Left lung (tissue), 10 donors: Measurements from ENCODE around the gene ZNF853. TPM values are rescaled to one million over a fixed set of nuclear protein-coding genes. Genes with fewer than 3 reads are reported as not detected.
"Not testable (repeated sequence)": the region's sequence is repeated elsewhere in the genome, so short reads cannot be mapped to it uniquely, and the experiment has no call there.

Experiments used
- ATAC-seq: fragments of 200-7000 bp; cut with Tn5 transposase; one replicate; pipeline ENCODE4 v1.9.1; 2020; ENCODE audit warnings: moderate library complexity
- DNase-seq, 4 donors: peaks; one replicate each; pipeline ENCODE4 v3.0.0-alpha.2; 2013 to 2020
- H3K27ac ChIP-seq, 2 donors: fragments of 200-600 bp; sonication (generic) in 1 of 2; one replicate each; pipeline versions ENCODE4 v1.5.0 to v1.8.0; 2020 to 2021
- H3K27me3 ChIP-seq, 2 donors: fragments of 200-600 bp; sonication (generic) in 1 of 2; one replicate each; pipeline versions ENCODE4 v1.5.0 to v1.8.0; 2020 to 2021
- H3K36me3 ChIP-seq, 2 donors: fragments of 200-600 bp; sonication (generic) in 1 of 2; one replicate each; pipeline versions ENCODE4 v1.5.0 to v1.8.0; 2020 to 2021
- H3K4me1 ChIP-seq, 2 donors: fragments of 200-600 bp; one replicate each; pipeline ENCODE4 v1.8.0; 2021
- H3K4me3 ChIP-seq, 2 donors: fragments of 200-600 bp; sonication (generic) in 1 of 2; one replicate each; pipeline versions ENCODE4 v1.5.0 to v1.8.0; 2020 to 2021; ENCODE audit warnings: mild to moderate bottlenecking in 1 of 2
- H3K9me3 ChIP-seq, 2 donors: fragments of 200-600 bp; sonication (generic) in 1 of 2; one replicate each; pipeline versions ENCODE4 v1.5.0 to v1.8.0; 2020 to 2021
- intact Hi-C, 2 donors: fragments of 100-400 bp; cut with DNase I; formaldehyde crosslinking; loops; one replicate each; pipeline versions ENCODE4 v1.11.2 to v1.14.2; 2022
- polyA plus RNA-seq, 6 donors: library from polyadenylated mRNA; unstranded; fragments of 120-200 nt; gene quantifications; one replicate each; pipeline ENCODE4 v1.2.1, GENCODE V29; 2013; ENCODE audit not compliant: insufficient read length in 6 of 6
- total RNA-seq, 2 donors: library from RNA; stranded (reverse); fragmentation: NEBNext Ultra II Directional; extraction: Animal tissue kit (Norgen Biotek cat#: 25700); gene quantifications; one replicate each; pipeline ENCODE4 v1.2.1, GENCODE V29; 2021
- TF ChIP-seq, protein P1 (sequence below), 2 donors: fragments of 200-600 bp; sonication (generic) in 1 of 2; IDR thresholded peaks; one replicate each; pipeline versions ENCODE4 v1.5.0 to v1.8.0; 2021; ENCODE audit warnings: antibody characterized with exemption in 2 of 2
- donor health status: DM: no; HTN: yes; CAD: no.
- donor health status: DM: no; HTN: no; CAD: no.

Gene ZNF853
- total and polyA plus RNA-seq, 8 donors = 3.4 to 17.5 (median 14.1) TPM

- TF ChIP-seq, protein P1, sequence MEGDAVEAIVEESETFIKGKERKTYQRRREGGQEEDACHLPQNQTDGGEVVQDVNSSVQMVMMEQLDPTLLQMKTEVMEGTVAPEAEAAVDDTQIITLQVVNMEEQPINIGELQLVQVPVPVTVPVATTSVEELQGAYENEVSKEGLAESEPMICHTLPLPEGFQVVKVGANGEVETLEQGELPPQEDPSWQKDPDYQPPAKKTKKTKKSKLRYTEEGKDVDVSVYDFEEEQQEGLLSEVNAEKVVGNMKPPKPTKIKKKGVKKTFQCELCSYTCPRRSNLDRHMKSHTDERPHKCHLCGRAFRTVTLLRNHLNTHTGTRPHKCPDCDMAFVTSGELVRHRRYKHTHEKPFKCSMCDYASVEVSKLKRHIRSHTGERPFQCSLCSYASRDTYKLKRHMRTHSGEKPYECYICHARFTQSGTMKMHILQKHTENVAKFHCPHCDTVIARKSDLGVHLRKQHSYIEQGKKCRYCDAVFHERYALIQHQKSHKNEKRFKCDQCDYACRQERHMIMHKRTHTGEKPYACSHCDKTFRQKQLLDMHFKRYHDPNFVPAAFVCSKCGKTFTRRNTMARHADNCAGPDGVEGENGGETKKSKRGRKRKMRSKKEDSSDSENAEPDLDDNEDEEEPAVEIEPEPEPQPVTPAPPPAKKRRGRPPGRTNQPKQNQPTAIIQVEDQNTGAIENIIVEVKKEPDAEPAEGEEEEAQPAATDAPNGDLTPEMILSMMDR (IDR thresholded peaks at IDR 0.05) = no peak
- ATAC-seq = no peak
- H3K4me1 ChIP-seq = peaks cover 0 to 2% of the 10 kb centered on the region in 2 donors
These were observed 14.8 kb downstream of the ZNF853 start for GRCh38 chr7:6630007-6630849.

GRCh38 chr7:6631605-6632004 is 16.2 kb downstream of the ZNF853 start:
- intact Hi-C loops = no loop called here
- H3K36me3 ChIP-seq = no peaks in the 10 kb centered on the region
- TF ChIP-seq, protein P1 (IDR thresholded peaks at IDR 0.05) = no peak
- DNase-seq (no peak), ATAC-seq (no peak)
- no peaks in the 10 kb centered on the region for H3K9me3 ChIP-seq
- H3K4me3 ChIP-seq = no peak overlapping the region
- H3K27ac ChIP-seq = no peak overlapping the region
- peaks cover 3 to 16% of the 10 kb centered on the region in 2 donors for H3K4me1 ChIP-seq
- no peaks in the 10 kb centered on the region for H3K27me3 ChIP-seq

More at GRCh38 chr7:6630007-6630849, 14.8 kb downstream of the ZNF853 start:
- no peak for DNase-seq
- Histone ChIP-seq H3K27me3 (no peaks in the 10 kb centered on the region), H3K4me3 (no peak overlapping the region), H3K27ac (no peak overlapping the region), H3K36me3 (no peaks in the 10 kb centered on the region), H3K9me3 (no peaks in the 10 kb centered on the region)
- intact Hi-C loops = no loop called here

DNA sequence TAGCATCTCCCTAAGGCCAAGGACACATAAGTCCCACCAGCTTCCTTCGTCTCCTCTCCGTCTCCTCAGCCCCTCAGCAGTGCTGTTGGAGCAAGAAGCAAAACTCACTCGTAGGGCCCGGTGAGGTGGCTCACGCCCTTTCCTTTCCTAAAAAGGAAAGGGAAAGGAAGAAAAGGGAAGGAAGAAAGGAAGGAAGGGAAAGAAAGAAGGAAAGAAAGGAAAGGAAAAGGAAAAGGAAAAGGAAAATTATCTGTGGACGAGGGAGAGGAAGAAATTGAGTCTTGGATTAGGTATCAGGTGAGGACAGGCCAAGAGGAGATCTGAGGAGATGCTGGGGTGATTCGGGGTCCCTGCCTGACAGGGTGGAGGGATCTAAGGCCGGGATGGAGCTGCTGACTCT is 18.6 kb downstream of the ZNF853 start:
- ATAC-seq (no peak), DNase-seq (no peak)
- no peak overlapping the region for H3K4me3 ChIP-seq

DNA sequence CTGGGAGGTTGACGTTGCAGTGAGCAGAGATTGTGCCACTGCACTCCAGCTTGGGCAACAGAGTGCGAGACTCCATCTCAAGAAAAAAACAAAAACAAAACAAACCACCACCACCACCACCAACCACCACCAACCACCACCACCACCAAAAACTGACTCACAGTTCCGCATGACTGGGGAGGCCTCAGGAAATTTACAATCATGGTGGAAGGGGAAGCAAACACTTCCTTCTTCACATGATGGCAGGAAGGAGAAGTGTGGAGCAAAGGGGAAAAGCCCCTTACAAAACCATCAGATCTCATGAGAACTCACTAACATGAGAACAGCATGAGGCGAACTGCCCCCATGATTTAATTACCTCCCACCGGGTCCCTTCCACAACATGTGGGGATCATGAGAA is 19.6 kb downstream of the ZNF853 start:
- ATAC-seq, H3K4me3 ChIP-seq, H3K27me3 ChIP-seq, intact Hi-C loops, H3K36me3 ChIP-seq, H3K9me3 ChIP-seq: not testable (repeated sequence)
- Histone ChIP-seq H3K4me1 (peaks cover 7 to 40% of the 10 kb centered on the region in 2 donors), H3K27ac (peak overlapping the region; percentile 59 to 94)
- DNase-seq = peak in 1 of 4 donors; percentile 43

More for the DNA sequence above, 18.6 kb downstream of the ZNF853 start:
- no peaks in the 10 kb centered on the region for H3K36me3 ChIP-seq
- peaks cover 7 to 30% of the 10 kb centered on the region in 2 donors for H3K4me1 ChIP-seq
- TF ChIP-seq, protein P1 (IDR thresholded peaks at IDR 0.05) = no peak
- H3K27me3 ChIP-seq = no peaks in the 10 kb centered on the region
- intact Hi-C loops = no loop called here
- no peaks in the 10 kb centered on the region for H3K9me3 ChIP-seq
- H3K27ac ChIP-seq = peak overlapping the region in 1 of 2 donors; percentile 94

- Histone ChIP-seq H3K27me3 (no peaks in the 10 kb centered on the region), H3K4me1 (peaks cover 7 to 43% of the 10 kb centered on the region in 2 donors), H3K9me3 (no peaks in the 10 kb centered on the region), H3K27ac (peak within 1 kb of the TSS; percentile 58 to 94), H3K36me3 (peaks cover 0 to 23% of the 10 kb centered on the region in 2 donors), H3K4me3 (peak within 1 kb of the TSS; percentile 74 to 88)
- intact Hi-C loops = no loop called here
- TF ChIP-seq, protein P1 (IDR thresholded peaks at IDR 0.05) = no peak
- DNase-seq (peak; percentile 40 to 93 (median 60)), ATAC-seq (peak; percentile 84)
These were observed 21.5 kb downstream of the ZNF853 start, which contains the start of gene ZNF316 for GRCh38 chr7:6636741-6637543. ZNF316 (plus strand) TSS chr7:6637318; CDS start chr7:6642410, 5,092 bp downstream.
